Spleen (tissue), 11 donors: ENCODE measurements around the gene KRT78. TPM values are rescaled to one million over a fixed set of nuclear protein-coding genes. Genes with fewer than 3 reads are reported as not detected.

Experiments
- DNase-seq: peaks from one replicate; pipeline ENCODE4 v3.0.0-alpha.2; 2020
- H3K27ac ChIP-seq, 8 donors: fragments of 200-600 bp; sonication (generic) in 7 of 8; 1 replicate in 4 of 8; 2 replicates in 4 of 8; pipeline versions ENCODE4 v1.5.0 to v1.8.0; 2016 to 2021; ENCODE audit warnings: inconsistent platforms in 4 of 8, mild to moderate bottlenecking in 4 of 8, moderate library complexity in 1 of 8
- H3K27me3 ChIP-seq, 7 donors: fragments of 200-600 bp; sonication (generic) in 6 of 7; replicated peaks in 1 of 7; 1 replicate in 4 of 7; 2 replicates in 3 of 7; pipeline versions ENCODE4 v1.5.0 to v1.8.0; 2016 to 2021; ENCODE audit warnings: inconsistent platforms in 3 of 7, mild to moderate bottlenecking in 1 of 7
- H3K36me3 ChIP-seq, 6 donors: fragments of 200-600 bp; sonication (generic) in 5 of 6; 1 replicate in 4 of 6; 2 replicates in 2 of 6; pipeline versions ENCODE4 v1.5.0 to v1.8.0; 2016 to 2021; ENCODE audit warnings: inconsistent platforms in 2 of 6
- H3K4me1 ChIP-seq, 6 donors: fragments of 200-600 bp; sonication (generic) in 5 of 6; 1 replicate in 3 of 6; 2 replicates in 3 of 6; pipeline versions ENCODE4 v1.5.0 to v1.8.0; 2016 to 2021; ENCODE audit warnings: inconsistent platforms in 3 of 6
- H3K4me3 ChIP-seq, 8 donors: fragments of 200-600 bp; sonication (generic) in 7 of 8; 1 replicate in 4 of 8; 2 replicates in 4 of 8; pipeline versions ENCODE4 v1.5.0 to v1.8.0; 2016 to 2021; ENCODE audit warnings: inconsistent platforms in 4 of 8, mild to moderate bottlenecking in 4 of 8, moderate library complexity in 2 of 8
- H3K9me3 ChIP-seq, 8 donors: fragments of 200-600 bp; sonication (generic) in 7 of 8; 1 replicate in 4 of 8; 2 replicates in 4 of 8; pipeline versions ENCODE4 v1.5.0 to v1.8.0; 2016 to 2021; ENCODE audit warnings: inconsistent platforms in 4 of 8
- POLR2A ChIP-seq, 3 donors: fragments of 450-650 bp; IDR thresholded peaks; one replicate each; pipeline ENCODE4 v1.5.1; 2017; ENCODE audit warnings: antibody characterized with exemption in 3 of 3, mild to moderate bottlenecking in 1 of 3
- POLR2AphosphoS5 ChIP-seq, 3 donors: sonication (generic); formaldehyde crosslinking; IDR thresholded peaks; one replicate each; pipeline ENCODE4 v1.5.1; 2017; ENCODE audit warnings: antibody characterized with exemption in 3 of 3
- WGBS, 5 donors: extraction: QIAGEN DNeasy Blood & Tissue Kit in 3 of 5; methylation state at CpG; one replicate each; pipeline versions ENCODE4 v1.1.5 to v1.1.7; 2013 to 2018; 5-methylcytosine and 5-hydroxymethylcytosine counted together
- intact Hi-C: fragments of 100-400 bp; cut with DNase I; formaldehyde crosslinking; loops from one replicate; pipeline ENCODE4 v1.15.0; 2023; ENCODE audit warnings: low total_unique reads
- polyA plus RNA-seq, 3 donors: library from polyadenylated mRNA; stranded (reverse); fragments of 200-250 nt; gene quantifications; one replicate each; pipeline ENCODE4 v1.2.1, GENCODE V29; 2013
- total RNA-seq, 7 donors: library from RNA; depleted of rRNA in 3 of 7; stranded (reverse); fragments of >200 nt in 3 of 7; fragmentation: NEBNext Ultra II Directional in 4 of 7; extraction: Animal tissue kit (Norgen Biotek cat#: 25700) in 4 of 7; gene quantifications; one replicate each; pipeline versions ENCODE4 v1.1.0 to v1.2.1, GENCODE V29; 2016 to 2021
- TF ChIP-seq, protein P1 (sequence below), 11 experiments: fragments of 200-600 bp in 7 of 11; fragments of 450-650 bp in 4 of 11; sonication (generic) in 4 of 11; IDR thresholded peaks in 8 of 11; conservative IDR thresholded peaks in 3 of 11; 1 replicate in 7 of 11; 2 replicates in 4 of 11; pipeline versions ENCODE4 v1.4.0 to v1.8.0; 2016 to 2021; ENCODE audit warnings: antibody characterized with exemption in 11 of 11, inconsistent platforms in 4 of 11, mild to moderate bottlenecking in 1 of 11
- donor health status: healthy with polysubstance abuse.
- donor health status: DM: no; HTN: no; CAD: no; lungs with moderate emphysema.
- donor health status: DM: no; HTN: no; CAD: no.
- donor health status: Bipolar disorder and iron deficiency.
- donor health status: healthy.
- donor health status: DM: no; HTN: no; CAD: no.
- donor health status: DM: yes; HTN: yes; CAD: no.

KRT78 gene
- total and polyA plus RNA-seq, 10 donors, result 0.24 to 0.83 TPM; not detected in 8

DNA sequence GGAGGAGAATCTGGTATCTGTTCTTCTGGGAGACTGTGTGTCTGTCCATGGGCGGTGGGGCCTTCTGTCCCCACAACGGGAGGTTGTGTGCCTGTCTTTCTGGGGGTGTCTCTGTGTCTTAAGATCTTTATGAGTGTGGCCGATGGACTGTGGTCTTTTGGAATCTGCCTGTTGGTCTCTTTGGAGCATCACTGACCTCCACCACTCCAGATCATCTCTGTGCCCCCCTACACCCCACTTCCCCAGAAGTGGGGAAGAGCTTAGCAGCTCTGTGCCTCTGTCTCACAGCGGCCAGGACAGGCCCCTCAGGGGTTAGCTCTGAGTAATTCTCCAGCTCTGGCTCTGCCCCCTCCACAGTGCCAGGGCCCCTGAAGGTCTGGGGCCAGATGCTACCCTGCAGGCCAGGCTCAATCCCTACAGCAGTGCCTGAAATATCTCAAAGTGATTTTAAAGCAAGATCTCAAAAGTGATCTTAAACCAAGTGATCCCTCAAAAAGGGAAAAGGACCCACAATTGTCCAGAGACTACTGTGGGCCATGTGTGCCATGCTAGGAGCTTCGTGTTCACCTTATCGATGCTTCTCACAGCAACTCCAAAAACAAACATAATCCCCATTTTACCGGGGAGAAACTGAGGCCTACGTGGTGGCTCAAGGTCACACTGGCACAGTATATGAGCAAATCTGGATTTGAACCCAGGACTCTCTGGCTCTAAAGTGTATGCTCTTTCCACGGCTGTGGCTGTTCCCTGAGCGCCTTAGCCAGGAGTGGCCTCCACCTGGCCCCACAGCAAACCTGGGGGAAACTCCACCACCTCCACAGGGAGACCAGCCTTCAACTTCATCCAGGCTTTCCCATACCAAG lies 26.0 kb upstream of the KRT78 start:
- no peak for DNase-seq
- WGBS, 5 donors, result 67 to 84% (median 69%) methylated on average over 10 of the region's 10 CpGs
- intact Hi-C loops, result loop anchor here (5.0 kb wide), 2 partner anchors 503 to 703 kb away; no protein-coding TSS in a partner anchor

DNA sequence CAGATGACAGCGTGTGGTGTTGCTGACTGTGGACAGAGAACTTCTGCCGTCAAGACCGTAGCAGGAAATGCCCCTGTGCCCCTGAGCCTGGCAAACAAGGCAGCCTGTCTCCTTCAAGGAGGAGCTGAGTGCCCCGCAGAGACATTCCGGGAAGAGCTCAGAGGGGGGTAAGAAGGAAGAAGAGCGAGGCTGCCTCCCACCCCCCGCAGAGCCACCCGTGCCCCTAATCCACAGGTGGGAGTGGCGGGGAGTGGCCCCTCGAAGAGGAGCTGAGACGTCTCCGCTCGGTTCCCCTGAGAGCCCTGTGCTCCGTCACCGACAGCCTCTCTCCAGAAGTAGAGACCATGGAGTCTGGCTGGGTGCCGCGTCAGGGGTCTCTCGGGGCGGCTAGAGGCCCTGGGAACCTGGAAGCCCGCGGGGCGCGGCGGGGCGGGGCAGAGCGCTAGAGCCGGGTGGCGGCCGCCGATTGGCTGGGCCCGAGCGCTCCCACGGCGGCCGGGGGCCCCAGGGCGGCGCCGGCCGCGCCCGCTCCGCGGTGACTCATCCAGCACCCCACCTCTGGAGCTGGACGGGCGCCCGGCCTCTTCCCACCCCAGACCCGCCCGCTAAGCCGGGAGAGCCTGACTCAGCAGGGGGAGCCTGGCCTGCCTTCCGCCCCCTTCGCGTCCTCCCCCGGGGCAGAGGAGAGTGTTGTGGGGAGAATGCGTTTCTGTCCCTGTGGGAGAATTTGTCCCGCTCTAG lies 25.2 kb upstream of the KRT78 start:
- intact Hi-C loops, result no loop called here
- Histone ChIP-seq H3K27me3 (peaks cover 0 to 24% (median 0%) of the 10 kb centered on the region in 7 donors), H3K9me3 (no peaks in the 10 kb centered on the region), H3K4me3 (peak overlapping the region in 7 of 8 donors; percentile 20 to 69 (median 38)), H3K36me3 (no peaks in the 10 kb centered on the region), H3K27ac (peak overlapping the region in 7 of 8 donors; percentile 58 to 78 (median 63)), H3K4me1 (peaks cover 0 to 48% (median 26%) of the 10 kb centered on the region in 6 donors)
- 1% methylated on average over 21 to 55 of the region's 55 CpGs for WGBS, 5 donors
- peak; percentile 85 for DNase-seq
- TF ChIP-seq POLR2AphosphoS5 (IDR thresholded peaks at IDR 0.05), result peak in 2 of 3 donors; percentile 48 to 62
- TF ChIP-seq, protein P1, sequence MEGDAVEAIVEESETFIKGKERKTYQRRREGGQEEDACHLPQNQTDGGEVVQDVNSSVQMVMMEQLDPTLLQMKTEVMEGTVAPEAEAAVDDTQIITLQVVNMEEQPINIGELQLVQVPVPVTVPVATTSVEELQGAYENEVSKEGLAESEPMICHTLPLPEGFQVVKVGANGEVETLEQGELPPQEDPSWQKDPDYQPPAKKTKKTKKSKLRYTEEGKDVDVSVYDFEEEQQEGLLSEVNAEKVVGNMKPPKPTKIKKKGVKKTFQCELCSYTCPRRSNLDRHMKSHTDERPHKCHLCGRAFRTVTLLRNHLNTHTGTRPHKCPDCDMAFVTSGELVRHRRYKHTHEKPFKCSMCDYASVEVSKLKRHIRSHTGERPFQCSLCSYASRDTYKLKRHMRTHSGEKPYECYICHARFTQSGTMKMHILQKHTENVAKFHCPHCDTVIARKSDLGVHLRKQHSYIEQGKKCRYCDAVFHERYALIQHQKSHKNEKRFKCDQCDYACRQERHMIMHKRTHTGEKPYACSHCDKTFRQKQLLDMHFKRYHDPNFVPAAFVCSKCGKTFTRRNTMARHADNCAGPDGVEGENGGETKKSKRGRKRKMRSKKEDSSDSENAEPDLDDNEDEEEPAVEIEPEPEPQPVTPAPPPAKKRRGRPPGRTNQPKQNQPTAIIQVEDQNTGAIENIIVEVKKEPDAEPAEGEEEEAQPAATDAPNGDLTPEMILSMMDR (IDR thresholded peaks at IDR 0.05 in 8 of 11, conservative IDR thresholded peaks at IDR 0.05 in 3 of 11), result no peak

More for the DNA sequence above, 26.0 kb upstream of the KRT78 start:
- TF ChIP-seq, protein P1 (IDR thresholded peaks at IDR 0.05 in 8 of 11, conservative IDR thresholded peaks at IDR 0.05 in 3 of 11), result no peak
- TF ChIP-seq POLR2A (IDR thresholded peaks at IDR 0.05) (no peak), POLR2AphosphoS5 (IDR thresholded peaks at IDR 0.05) (no peak)
- Histone ChIP-seq H3K9me3 (no peaks in the 10 kb centered on the region), H3K27me3 (peaks cover 0 to 32% (median 0%) of the 10 kb centered on the region in 7 donors), H3K27ac (peak overlapping the region in 5 of 8 donors; percentile 58 to 78 (median 76)), H3K36me3 (no peaks in the 10 kb centered on the region), H3K4me3 (peak overlapping the region in 6 of 8 donors; percentile 25 to 69 (median 38)), H3K4me1 (peaks cover 5 to 54% (median 33%) of the 10 kb centered on the region in 6 donors)

DNA sequence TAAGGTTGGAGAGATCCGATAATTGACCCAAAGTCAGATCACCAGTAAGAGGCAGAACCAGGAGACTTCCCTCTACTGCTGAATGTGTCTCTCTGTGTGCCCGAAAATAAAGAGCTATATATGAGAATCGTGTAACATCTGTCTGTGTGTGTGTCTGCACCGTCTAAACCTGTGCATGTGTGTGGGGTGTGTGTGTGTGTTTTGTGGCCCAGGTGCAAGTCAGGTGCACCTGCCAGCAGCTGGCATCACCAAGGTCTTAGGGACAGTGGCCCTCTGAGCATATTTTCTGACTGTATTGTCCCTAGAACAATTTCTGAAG lies 24.7 kb upstream of the KRT78 start:
- H3K4me3 ChIP-seq, result peak overlapping the region in 4 of 8 donors; percentile 38 to 69 (median 40)

More for the DNA sequence above, 24.7 kb upstream of the KRT78 start:
- peaks cover 0 to 45% (median 26%) of the 10 kb centered on the region in 6 donors for H3K4me1 ChIP-seq
- no peaks in the 10 kb centered on the region for H3K9me3 ChIP-seq
- H3K27ac ChIP-seq, result peak overlapping the region in 6 of 8 donors; percentile 22 to 78 (median 70)
- no peak for TF ChIP-seq POLR2A (IDR thresholded peaks at IDR 0.05)
- TF ChIP-seq, protein P1 (IDR thresholded peaks at IDR 0.05 in 8 of 11, conservative IDR thresholded peaks at IDR 0.05 in 3 of 11), result no peak
- TF ChIP-seq POLR2AphosphoS5 (IDR thresholded peaks at IDR 0.05), result no peak
- 47 to 62% (median 50%) methylated on average over 4 of the region's 4 CpGs for WGBS, 5 donors
- DNase-seq, result no peak
- peaks cover 0 to 21% (median 0%) of the 10 kb centered on the region in 7 donors for H3K27me3 ChIP-seq
- intact Hi-C loops, result no loop called here
- no peaks in the 10 kb centered on the region for H3K36me3 ChIP-seq
